Activated CD8-positive, alpha-beta T cell treated with anti-CD3 and anti-CD28 coated beads for 36 hours (primary cell): ENCODE data around the gene USP47. TPM values are rescaled to one million over a fixed set of nuclear protein-coding genes. Genes with fewer than 3 reads are reported as not detected.

ENCODE experiments used
- ATAC-seq: fragments of 200-7000 bp; cut with Tn5 transposase; one replicate; pipeline ENCODE4 v1.10.0; 2021; ENCODE audit warnings: mild to moderate bottlenecking, moderate library complexity
- CTCF ChIA-PET: fragments of 350-600 bp; sonication (Branson Sonifier 250); formaldehyde crosslinking; loops from one replicate; lab custom pipeline; 2021; ENCODE audit warnings: antibody characterized with exemption; lab: Charles Lee
- POLR2A ChIA-PET: fragments of 350-600 bp; sonication (Branson Sonifier 250); formaldehyde crosslinking; loops from one replicate; lab custom pipeline; 2021; ENCODE audit warnings: antibody characterized with exemption; lab: Charles Lee
- DNase-seq: peaks from one replicate; pipeline ENCODE4 v3.0.0-alpha.2; 2020
- H3K27ac Mint-ChIP-seq: one replicate; pipeline ENCODE4 v1.8.0; 2021; ENCODE audit warnings: mild to moderate bottlenecking, mixed read lengths
- H3K27me3 Mint-ChIP-seq: one replicate; pipeline ENCODE4 v1.8.0; 2021; ENCODE audit warnings: mixed read lengths
- H3K36me3 Mint-ChIP-seq: one replicate; pipeline ENCODE4 v1.8.0; 2021; ENCODE audit warnings: low read depth, mixed read lengths
- H3K4me1 Mint-ChIP-seq: one replicate; pipeline ENCODE4 v1.8.0; 2021; ENCODE audit warnings: low read depth, mixed read lengths
- H3K4me3 Mint-ChIP-seq: one replicate; pipeline ENCODE4 v1.8.0; 2021; ENCODE audit warnings: mild to moderate bottlenecking, moderate library complexity, mixed read lengths
- H3K9me3 Mint-ChIP-seq: one replicate; pipeline ENCODE4 v1.8.0; 2021; ENCODE audit warnings: mixed read lengths
- intact Hi-C: fragments of 100-400 bp; cut with micrococcal nuclease; formaldehyde crosslinking; loops from one replicate; pipeline ENCODE4 v1.10.0; 2022
- total RNA-seq, 2 experiments: library from RNA; stranded (reverse); gene quantifications; one replicate each; pipeline ENCODE4 v1.2.3, GENCODE V29; 2021
- TF ChIP-seq, protein P1 (sequence below): fragments of 200-600 bp; IDR thresholded peaks from one replicate; pipeline ENCODE4 v1.8.0; 2022; ENCODE audit warnings: antibody characterized with exemption, mild to moderate bottlenecking

USP47 gene
- total RNA-seq, 2 experiments from 2014 or later: 37.8 to 39.7 TPM

DNA sequence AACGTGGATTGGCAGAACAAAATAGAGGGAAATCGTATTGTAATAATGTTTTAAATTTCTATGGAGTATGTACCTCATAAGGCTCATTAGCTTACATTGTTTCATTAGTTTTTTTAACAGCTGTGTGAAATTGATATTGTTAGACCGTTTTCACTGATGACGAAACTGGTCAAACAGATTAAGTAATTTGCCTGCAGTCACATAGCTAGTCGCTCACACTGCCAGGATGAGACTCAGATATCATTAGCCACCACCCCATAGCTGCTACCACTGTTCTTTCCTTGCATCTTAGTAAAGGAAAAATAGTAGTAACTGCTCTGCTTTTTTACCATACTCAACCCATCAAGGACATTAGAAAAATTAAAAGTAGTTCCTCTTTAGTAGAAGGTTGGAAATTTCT lies 102.7 kb downstream of the USP47 start:
- no peaks in the 10 kb centered on the region for H3K9me3 Mint-ChIP-seq
- no peaks in the 10 kb centered on the region for H3K4me1 Mint-ChIP-seq
- ATAC-seq (no peak), DNase-seq (no peak)
- no peaks in the 10 kb centered on the region for H3K27me3 Mint-ChIP-seq
- TF ChIP-seq, protein P1, sequence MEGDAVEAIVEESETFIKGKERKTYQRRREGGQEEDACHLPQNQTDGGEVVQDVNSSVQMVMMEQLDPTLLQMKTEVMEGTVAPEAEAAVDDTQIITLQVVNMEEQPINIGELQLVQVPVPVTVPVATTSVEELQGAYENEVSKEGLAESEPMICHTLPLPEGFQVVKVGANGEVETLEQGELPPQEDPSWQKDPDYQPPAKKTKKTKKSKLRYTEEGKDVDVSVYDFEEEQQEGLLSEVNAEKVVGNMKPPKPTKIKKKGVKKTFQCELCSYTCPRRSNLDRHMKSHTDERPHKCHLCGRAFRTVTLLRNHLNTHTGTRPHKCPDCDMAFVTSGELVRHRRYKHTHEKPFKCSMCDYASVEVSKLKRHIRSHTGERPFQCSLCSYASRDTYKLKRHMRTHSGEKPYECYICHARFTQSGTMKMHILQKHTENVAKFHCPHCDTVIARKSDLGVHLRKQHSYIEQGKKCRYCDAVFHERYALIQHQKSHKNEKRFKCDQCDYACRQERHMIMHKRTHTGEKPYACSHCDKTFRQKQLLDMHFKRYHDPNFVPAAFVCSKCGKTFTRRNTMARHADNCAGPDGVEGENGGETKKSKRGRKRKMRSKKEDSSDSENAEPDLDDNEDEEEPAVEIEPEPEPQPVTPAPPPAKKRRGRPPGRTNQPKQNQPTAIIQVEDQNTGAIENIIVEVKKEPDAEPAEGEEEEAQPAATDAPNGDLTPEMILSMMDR: no peak
- H3K36me3 Mint-ChIP-seq: peaks cover 23% of the 10 kb centered on the region
- CTCF ChIA-PET: interaction anchor here (1.1 to 2.6 kb wide), 4 partner anchors 9 to 157 kb away, joined by 3 to 6 read pairs (median 4); no protein-coding TSS in a partner anchor
- no peak overlapping the region for H3K4me3 Mint-ChIP-seq
- H3K27ac Mint-ChIP-seq: no peak overlapping the region
- POLR2A ChIA-PET: no interaction called here
- intact Hi-C loops: no loop called here

DNA sequence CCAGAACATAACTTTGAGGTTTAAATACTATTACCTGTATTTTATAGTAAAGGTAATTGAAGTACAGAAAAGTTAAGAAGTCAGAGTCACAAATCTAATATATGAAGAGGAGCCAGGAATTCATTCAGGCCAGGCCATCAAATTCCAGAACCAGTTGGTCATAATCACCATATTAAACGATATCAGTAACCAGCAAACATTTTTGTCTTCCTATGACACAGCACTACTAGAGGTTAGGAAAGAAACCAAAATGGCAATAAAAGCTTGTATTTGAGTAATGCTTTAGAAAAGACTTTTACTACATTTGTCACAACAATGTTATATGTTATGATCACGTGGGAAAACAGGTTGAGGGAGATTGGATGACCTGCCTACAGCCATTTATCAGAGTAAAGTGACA lies 104.4 kb downstream of the USP47 start:
- intact Hi-C loops: no loop called here
- Mint-ChIP-seq H3K4me3 (no peak overlapping the region), H3K4me1 (no peaks in the 10 kb centered on the region), H3K27ac (no peak overlapping the region), H3K27me3 (no peaks in the 10 kb centered on the region), H3K36me3 (peaks cover 24% of the 10 kb centered on the region), H3K9me3 (no peaks in the 10 kb centered on the region)
- TF ChIP-seq, protein P1: no peak
- ATAC-seq (no peak), DNase-seq (no peak)
- CTCF ChIA-PET: interaction anchor here (0.9 to 3.1 kb wide), 4 partner anchors 14 to 335 kb away, joined by 3 to 21 read pairs (median 13); no protein-coding TSS in a partner anchor
- POLR2A ChIA-PET: no interaction called here

DNA sequence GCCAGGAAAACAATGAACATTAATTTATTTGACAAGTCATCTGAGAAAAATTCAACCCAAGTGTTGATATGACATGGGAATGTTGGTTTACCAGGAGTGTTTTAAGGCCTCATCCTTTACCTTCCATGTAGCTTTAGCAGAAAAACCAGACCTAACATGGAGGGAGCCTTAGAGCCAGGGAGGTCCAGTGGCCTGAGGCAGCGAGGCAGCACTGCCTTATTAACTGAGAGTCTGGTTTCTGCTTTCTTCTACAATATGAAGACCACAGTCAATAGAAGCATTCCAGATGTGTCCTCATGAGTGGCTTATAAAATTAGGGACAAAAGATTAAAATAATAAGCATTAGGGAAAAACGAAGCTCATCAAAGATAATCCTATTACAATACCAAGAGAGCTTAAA lies 105.1 kb downstream of the USP47 start:
- ChIA-PET POLR2A (no interaction called here), CTCF (interaction anchor here (0.6 to 3.1 kb wide), 8 partner anchors 9 to 159 kb away, joined by 3 to 21 read pairs (median 4); no protein-coding TSS in a partner anchor)
- TF ChIP-seq, protein P1: no peak
- intact Hi-C loops: no loop called here
- Mint-ChIP-seq H3K36me3 (peaks cover 28% of the 10 kb centered on the region), H3K27me3 (no peaks in the 10 kb centered on the region), H3K4me1 (no peaks in the 10 kb centered on the region), H3K27ac (no peak overlapping the region), H3K4me3 (no peak overlapping the region), H3K9me3 (no peaks in the 10 kb centered on the region)
- ATAC-seq: no peak
- no peak for DNase-seq

DNA sequence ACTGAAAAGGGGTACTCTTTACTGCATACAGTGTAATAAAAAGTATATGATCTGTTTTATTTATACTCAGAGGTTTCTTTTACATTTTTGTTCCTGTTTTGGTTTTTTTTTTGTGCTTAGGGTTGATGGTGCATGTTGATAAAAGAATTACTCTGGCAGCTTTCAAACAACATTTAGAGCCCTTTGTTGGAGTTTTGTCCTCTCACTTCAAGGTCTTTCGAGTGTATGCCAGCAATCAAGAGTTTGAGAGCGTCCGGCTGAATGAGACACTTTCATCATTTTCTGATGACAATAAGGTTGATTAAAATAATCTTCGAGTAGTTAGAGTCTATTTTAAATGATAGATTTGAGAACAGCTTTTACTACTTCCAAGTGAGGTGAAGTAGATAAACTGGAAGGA lies 106.1 kb downstream of the USP47 start:
- H3K4me1 Mint-ChIP-seq: no peaks in the 10 kb centered on the region

More for the DNA sequence above, 106.1 kb downstream of the USP47 start:
- POLR2A ChIA-PET: no interaction called here
- intact Hi-C loops: no loop called here
- peaks cover 29% of the 10 kb centered on the region for H3K36me3 Mint-ChIP-seq
- H3K27ac Mint-ChIP-seq: no peak overlapping the region
- no peaks in the 10 kb centered on the region for H3K9me3 Mint-ChIP-seq
- H3K4me3 Mint-ChIP-seq: no peak overlapping the region
- ATAC-seq (no peak), DNase-seq (no peak)
- TF ChIP-seq, protein P1: no peak
- CTCF ChIA-PET: interaction anchor here (1.0 to 3.1 kb wide), 6 partner anchors 16 to 160 kb away, joined by 3 to 21 read pairs (median 4); no protein-coding TSS in a partner anchor
- no peaks in the 10 kb centered on the region for H3K27me3 Mint-ChIP-seq
